ENCODE data around the gene PRKG1.
"Not testable (repeated sequence)": the region's sequence is repeated elsewhere in the genome, so short reads cannot be mapped to it uniquely, and the experiment has no call there.

PRKG1 gene

DNA sequence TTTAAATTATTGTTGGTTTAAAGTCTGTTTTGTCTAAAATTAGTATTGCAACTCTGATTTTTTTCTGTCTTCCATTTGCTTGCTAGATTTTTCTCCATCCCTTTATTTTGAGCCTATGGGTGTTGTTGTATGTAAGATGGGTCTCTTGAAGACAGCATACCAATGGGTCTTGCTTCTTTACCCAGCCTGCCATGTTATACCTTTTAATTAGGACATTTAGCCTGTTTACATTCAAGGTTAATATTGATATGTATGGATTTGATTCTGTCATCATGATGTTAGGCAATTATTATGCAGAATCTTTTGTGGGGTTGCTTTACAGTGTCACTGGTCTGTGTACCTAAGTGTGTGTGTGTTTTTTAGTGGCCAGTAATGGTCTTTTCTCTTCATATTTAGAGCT lies 906.5 kb downstream of the PRKG1 start:
- DNase-seq: no peak

GRCh38 chr10:51981731-51982130 lies 907.4 kb downstream of the PRKG1 start:
- no peak for DNase-seq

- DNase-seq: no peak
These were observed 909.2 kb downstream of the PRKG1 start for GRCh38 chr10:51983481-51983880.

DNA sequence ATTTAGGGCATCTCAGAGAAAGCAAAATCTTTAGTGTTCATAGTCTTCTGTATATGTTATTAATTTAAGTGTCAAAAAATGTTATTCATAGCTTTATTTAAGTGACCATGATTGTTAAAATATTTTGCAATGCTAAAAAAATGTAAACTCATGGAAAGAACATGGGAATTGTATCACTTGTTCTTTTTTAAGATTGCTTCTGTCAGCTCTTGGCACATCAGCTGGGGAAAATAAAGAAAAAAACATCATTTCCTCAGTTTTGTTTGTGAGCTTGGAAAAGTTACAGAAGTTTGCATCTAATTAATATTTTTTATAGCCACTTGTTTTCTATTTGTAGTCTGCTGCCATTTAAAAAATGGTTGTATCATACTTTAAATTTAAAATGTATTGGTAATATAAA lies 911.0 kb downstream of the PRKG1 start:
- no peak for DNase-seq

DNA sequence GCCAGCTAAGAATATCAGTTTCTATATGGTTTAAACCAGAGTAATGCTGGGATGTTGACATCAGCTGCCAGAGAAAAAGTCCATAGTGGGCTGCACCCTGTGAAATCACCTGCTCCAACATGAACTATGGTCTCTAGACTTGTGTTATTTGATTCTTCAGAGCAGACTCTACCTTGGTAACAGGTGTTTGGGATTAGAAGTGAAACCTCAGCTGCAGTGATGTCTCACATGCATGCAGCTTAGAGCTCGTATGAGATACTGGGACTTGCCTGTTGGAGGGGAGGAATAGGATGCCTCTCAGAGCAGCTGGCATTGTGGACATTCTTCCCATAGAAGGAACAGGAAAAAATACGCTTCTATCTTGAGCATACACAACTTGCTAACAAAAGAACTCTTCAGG lies 912.2 kb downstream of the PRKG1 start:
- DNase-seq: no peak

- no peak for DNase-seq
These were observed 919.2 kb downstream of the PRKG1 start for GRCh38 chr10:51993475-51993874.

- DNase-seq: no peak
These were observed 924.8 kb downstream of the PRKG1 start for GRCh38 chr10:51999096-51999495.

DNA sequence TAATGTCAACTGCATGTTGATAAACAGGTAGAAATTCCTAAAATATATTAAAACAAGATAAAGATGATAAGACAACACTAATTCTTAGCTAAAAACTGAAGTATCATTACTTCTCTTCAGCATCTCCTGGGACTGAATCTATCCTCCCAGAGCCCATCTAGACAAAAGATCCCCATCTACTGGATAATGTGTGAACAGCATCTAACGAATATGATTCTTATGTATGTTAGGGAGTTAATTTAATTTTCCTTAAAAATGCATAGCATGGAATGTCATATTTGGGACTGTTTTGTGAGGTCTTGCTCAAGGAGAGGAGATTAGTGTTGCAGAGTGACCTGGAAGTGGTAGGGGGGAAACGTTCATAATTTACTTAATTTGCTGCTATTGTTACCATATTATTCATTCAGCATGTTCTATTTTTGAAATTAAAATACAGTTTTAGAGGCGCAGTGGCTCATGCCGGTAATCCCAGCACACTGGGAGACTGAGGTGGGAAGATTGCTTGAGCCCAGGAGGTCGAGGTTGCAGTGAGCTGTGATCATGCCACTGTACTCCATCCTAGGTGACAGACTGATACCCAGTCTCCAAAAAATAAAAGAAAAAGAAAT lies 930.2 kb downstream of the PRKG1 start:
- no peak for DNase-seq

GRCh38 chr10:52007091-52007490 lies 932.8 kb downstream of the PRKG1 start:
- DNase-seq: no peak

GRCh38 chr10:52011118-52011517 lies 936.8 kb downstream of the PRKG1 start:
- no peak for DNase-seq

DNA sequence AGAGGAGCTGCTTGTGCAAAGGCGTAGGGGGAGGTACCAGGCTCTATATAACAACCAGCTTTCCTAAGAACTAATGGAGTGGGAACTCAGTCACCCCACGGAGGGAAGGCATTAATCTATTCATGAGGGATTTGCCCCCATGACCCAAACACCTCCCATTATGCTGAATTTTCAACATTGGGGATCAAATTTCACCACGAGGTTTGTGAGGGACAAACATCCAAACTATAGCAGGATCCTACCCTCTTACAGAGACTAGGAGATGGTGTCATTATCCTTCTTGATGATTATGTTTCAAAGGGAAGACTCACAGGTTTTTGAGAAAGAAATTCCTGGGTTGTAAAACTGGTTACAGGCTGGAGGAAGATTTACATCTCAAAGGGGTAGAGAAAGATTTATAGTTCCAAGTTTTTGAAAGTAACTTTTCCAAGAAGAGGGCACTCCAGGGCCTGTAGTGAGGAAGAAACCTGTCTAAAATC lies 944.8 kb downstream of the PRKG1 start:
- DNase-seq: no peak

- DNase-seq: no peak
These were observed 945.4 kb downstream of the PRKG1 start for GRCh38 chr10:52019656-52020055.

- no peak for DNase-seq
These were observed 945.9 kb downstream of the PRKG1 start for GRCh38 chr10:52020173-52020572.

GRCh38 chr10:52020702-52021101 lies 946.4 kb downstream of the PRKG1 start:
- DNase-seq: no peak

- no peak for DNase-seq
These were observed 952.9 kb downstream of the PRKG1 start for GRCh38 chr10:52027055-52027705.

DNA sequence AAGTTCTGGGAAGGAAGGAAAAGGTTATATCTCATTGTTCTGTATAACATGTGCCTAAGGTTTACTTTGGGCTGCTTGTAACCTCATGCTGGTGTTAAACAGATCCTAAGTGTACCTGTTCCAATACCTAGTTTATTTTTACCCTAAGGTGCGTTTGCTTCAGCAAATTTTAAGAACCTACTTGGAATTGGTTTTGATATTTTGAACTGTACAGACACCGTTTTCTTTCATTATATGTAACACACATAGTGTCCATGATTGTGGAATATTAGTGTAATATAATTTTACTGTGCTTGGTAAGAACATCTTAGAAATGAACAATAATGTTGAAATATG lies 954.2 kb downstream of the PRKG1 start:
- DNase-seq: no peak

DNA sequence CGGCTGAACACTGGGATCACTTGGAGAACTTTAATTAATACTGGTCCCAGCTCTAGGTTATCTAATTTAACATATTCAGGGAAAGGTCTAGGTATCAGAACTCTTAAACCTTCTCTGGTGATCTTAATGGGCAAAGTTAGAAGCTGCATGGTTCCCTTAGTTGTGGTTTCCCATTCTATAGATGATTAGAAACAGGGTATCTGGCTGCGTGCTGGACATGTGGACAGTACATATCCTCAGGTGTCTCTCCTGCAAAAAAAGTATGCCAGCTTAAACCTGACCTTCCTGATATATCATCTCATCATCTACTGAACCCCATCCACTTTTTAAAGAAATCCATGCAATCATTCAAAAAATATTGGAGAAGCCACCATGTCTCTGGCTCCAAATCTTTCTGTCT lies 955.3 kb downstream of the PRKG1 start:
- no peak for DNase-seq

DNA sequence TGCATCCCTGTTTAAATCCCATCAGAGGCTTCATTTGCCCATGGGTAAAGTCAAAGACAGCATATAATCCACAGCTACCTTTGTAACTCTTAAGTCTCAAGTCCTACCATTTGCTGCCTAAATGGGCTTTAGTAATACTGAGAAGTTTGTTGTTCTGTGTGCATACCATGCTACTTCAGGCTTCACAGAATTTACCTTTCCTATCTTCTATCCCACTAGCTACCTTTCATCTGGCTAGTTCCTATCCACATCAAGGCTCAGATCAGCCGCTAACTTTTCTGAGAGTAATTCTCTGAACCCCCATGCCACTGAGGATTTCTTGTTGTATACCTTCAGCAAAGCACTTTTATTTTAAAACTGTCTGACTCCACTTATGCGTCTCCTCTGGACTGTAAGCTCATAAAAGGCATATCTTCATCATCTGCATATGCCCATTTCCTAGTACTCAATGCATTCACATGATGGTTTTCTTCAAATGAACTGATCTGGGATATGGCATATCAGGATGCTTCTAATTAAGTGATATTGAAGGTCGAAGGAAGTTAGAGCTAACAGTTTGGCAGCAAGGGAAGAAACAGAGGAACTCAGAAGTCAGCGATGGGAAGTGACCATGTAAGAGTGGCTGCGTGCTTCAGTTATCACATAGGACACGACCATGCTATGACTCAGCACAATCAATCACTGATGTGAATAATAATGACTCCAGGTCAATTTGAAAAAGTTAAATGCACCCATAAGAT lies 955.9 kb downstream of the PRKG1 start:
- no peak for DNase-seq

GRCh38 chr10:52030975-52031374 lies 956.7 kb downstream of the PRKG1 start:
- no peak for DNase-seq

DNA sequence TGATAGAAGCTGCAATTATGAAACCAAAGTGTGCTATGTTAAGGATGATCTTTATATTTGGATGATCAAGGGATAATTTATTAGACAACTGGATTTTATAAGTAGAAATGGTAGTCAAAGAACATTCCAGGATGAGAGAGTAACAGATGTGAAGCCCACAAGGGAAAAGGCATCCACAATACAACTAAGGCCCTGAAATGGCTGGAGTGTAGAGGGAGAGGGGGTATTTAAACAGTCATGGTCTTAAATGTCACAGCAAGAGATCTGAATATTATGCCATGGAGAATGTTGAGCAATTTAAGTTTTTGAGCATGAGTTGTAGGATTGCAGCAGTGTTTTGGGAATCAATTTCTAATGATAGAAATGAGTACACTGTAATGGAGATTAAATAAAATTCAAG lies 957.5 kb downstream of the PRKG1 start:
- no peak for DNase-seq

DNA sequence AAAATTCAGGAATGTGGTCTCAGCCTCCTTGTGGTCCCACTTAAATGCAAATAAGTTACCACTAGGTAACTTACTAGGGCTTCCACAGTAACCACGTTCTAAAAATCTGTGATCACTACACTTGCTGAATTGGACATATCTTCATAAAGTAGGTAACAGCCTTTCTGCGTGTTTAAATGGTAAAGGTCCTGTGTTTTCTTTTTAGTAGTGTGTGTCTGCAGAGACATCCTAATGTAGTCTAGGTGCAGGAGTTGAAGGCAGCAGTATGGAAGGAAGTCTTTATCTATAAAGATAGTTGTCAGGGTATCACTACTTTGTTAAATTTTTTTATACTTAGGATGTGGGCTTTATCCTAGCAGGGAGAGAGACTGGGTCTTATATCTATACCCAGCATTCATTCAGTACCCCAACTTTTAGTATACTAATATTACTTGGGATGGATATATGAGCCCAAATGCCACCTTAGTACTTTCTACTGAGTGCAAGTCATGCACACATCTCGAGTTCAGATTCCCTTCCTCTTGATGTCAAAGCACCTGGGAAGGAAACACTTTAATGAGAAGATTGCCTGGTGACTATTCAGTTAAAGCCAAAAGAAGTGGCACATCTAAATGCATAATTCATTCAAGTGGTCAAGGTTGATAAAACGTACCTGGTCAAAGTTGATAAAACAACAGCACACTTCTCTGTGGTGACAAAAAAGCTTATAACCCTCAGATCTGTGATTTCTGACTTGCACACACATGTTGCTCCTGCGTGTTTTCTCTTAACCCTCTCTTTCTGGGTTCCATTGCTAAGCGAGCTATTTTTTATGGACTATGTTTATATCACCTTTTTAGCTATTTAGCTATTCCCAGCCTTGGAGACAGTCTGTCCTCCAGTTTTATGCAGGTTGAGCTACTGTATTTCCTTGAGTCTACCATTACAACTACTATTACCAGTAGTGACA lies 958.7 kb downstream of the PRKG1 start:
- DNase-seq: no peak

DNA sequence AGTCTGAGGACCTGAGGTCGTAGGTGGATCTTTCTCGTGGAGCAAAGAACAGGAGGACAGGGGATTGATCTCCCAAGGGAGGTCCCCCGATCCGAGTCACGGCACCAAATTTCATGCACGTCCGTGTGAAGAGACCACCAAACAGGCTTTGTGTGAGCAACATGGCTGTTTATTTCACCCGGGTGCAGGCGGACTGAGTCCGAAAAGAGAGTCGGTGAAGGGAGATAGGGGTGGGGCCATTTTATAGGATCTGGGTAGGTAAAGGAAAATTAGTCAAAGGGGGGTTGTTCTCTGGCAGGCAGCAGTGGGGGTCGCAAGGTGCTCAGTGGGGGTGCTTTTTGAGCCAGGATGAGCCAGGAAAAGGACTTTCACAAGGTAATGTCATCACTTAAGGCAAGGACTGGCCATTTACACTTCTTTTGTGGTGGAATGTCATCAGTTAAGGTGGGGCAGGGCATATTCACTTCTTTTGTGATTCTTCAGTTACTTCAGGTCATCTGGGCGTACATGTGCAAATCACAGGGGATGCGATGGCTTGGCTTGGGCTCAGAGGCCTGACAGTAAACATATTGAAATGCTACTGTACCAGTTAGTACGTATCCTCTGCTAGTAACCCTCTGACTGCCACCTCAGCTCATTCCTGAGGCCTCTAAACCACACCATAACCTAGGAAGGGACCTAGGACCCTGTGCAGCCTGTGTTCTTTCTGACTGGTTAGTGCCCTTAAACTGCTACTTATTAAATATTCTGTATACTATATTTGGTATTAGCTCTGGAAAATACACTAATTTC lies 964.9 kb downstream of the PRKG1 start:
- not testable (repeated sequence) for DNase-seq

Data from NCI-H2171 (cell line).